ENCODE measurements around the gene TLCD1.

The TLCD1 gene, protein sequence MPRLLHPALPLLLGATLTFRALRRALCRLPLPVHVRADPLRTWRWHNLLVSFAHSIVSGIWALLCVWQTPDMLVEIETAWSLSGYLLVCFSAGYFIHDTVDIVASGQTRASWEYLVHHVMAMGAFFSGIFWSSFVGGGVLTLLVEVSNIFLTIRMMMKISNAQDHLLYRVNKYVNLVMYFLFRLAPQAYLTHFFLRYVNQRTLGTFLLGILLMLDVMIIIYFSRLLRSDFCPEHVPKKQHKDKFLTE

GRCh38 chr17:28726226-28726626 is at the start of gene TLCD1:
TSS of gene TLCD1 (minus strand) at chr17:28726233. CDS start at chr17:28726097, 136 bp downstream.
- peak; percentile 64 for DNase-seq (ENCODE audit: low read depth)

- no peak for DNase-seq (ENCODE audit: low read depth)
Observed at GRCh38 chr17:28774206-28774605, 48.2 kb upstream of the TLCD1 start.

DNA sequence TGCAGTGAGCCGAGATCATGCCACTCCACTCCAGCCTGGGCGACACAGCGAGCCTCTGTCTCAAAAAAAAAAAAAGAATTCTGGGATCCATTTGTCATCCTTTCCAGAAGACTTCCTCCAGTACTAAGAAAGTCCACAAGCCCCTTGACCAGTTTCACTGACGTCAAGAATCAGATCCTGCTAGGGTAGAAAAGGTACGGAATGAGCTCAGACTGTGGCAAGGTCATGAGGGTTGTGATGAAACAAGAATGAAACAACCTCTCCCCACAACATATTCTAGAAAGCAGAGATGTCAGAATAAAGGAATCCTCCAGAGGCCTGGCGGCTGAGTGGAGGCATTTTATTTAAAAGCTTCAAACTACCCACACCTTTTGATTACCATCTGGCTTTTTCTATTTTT is 47.7 kb upstream of the TLCD1 start:
- DNase-seq (ENCODE audit: low read depth), result no peak

GRCh38 chr17:28765038-28765437 is 39.0 kb upstream of the TLCD1 start:
- no peak for DNase-seq (ENCODE audit: low read depth)

GRCh38 chr17:28763804-28764266 is 37.8 kb upstream of the TLCD1 start:
- peak; percentile 66 for DNase-seq (ENCODE audit: low read depth)

DNA sequence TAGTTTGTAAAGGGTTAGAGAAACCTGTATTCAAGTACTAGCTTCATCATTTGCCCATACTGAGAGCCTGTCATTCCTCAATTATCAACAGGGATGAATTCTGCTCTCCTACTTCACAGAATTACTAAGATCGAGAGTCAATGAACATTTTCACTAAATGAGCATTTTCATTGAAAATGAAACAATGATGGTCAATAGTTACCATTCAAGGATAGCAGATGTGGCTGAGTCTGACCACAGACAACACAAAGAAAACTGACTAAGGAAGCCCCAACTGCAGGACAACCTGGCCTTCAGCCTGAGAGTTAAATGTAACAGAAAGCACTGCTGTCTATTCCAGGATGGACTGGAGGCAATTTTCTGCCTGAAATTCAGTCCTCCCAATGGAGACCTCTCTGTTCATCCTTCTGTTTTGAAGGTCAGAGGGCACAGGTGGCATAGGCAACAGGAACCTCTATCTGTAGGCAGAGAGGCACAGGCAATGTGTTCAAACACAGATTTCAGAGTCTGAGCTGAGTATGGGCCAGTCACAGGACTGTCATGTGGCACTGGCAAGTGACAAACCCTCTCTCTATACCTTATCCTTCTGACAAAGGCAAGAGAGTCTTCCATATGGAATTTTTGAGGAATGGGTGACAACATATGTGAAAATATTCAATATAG is 37.2 kb upstream of the TLCD1 start:
- DNase-seq (ENCODE audit: low read depth), result no peak

- DNase-seq (ENCODE audit: low read depth), result no peak
Observed at GRCh38 chr17:28760601-28761562, 34.8 kb upstream of the TLCD1 start.

GRCh38 chr17:28759256-28759865 is 33.3 kb upstream of the TLCD1 start:
- no peak for DNase-seq (ENCODE audit: low read depth)

- no peak for DNase-seq (ENCODE audit: low read depth)
Observed at GRCh38 chr17:28758411-28759121, 32.5 kb upstream of the TLCD1 start.

- DNase-seq (ENCODE audit: low read depth), result no peak
Observed at GRCh38 chr17:28756049-28756804, 30.2 kb upstream of the TLCD1 start.

DNA sequence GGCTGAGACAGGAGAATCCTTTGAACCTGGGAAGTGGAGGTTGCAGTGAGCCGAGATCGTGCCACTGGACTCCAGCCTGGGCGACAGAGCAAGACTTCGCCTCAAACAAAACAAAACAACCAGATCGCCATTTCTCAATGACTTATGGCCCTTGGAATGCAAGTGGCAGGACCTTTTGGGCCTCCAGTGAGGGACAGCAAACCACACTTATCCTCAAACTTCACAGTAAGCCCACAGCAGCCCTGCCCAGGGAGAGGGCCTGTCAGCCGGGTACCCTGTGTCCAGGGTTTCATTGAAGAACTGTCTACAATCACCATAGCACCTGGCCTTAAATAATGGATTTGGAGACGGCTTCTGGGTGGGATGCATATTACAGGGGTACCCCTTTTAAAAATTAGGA is 29.5 kb upstream of the TLCD1 start:
- DNase-seq (ENCODE audit: low read depth), result no peak

GRCh38 chr17:28751600-28752366 is 25.8 kb upstream of the TLCD1 start:
- no peak for DNase-seq (ENCODE audit: low read depth)

DNA sequence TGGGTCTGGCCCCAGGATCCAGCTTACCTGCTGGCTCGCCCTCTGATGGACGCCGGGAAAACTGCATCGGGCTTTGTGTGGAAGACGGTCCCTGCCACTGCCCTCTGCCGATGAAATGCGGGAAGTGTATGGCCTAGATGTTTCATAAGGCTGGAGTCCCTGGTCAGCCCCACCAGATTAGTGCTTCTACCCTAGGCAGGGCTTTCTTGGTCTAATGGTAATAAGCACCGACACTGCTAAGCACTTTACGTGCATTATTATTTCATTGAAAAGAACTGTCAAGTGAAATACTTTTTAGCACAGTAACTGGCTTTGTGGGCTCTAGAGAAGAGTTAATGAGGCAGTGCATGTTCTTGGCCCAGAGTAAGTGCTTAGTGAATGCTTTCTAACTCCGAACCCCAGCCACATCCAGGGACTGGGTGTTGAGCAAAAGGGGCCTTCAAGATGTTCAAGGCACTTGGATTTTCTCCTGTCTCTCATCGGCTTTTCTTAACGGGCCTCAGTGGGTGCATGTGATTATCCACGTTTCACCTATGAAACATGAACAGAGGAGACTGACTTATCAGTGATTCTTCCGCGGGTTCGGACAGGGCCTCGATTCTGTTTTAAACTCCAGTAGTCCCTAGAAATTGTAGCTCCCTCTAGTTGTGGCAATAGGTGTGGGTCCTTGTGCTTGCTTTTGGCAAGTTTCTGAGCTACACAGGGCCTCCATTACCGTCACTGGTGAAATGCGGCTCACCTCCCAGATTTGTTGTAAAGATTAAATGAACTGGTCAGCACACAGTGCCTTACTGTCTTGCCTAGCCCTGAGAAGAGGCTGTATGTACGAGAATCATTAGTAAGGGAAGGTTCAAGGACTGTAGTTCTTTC is 24.4 kb upstream of the TLCD1 start:
- peak; percentile 79 for DNase-seq (ENCODE audit: low read depth)

GRCh38 chr17:28749516-28750177 is 23.6 kb upstream of the TLCD1 start:
- no peak for DNase-seq (ENCODE audit: low read depth)

GRCh38 chr17:28748852-28749515 is 23.0 kb upstream of the TLCD1 start:
- DNase-seq (ENCODE audit: low read depth), result no peak

DNA sequence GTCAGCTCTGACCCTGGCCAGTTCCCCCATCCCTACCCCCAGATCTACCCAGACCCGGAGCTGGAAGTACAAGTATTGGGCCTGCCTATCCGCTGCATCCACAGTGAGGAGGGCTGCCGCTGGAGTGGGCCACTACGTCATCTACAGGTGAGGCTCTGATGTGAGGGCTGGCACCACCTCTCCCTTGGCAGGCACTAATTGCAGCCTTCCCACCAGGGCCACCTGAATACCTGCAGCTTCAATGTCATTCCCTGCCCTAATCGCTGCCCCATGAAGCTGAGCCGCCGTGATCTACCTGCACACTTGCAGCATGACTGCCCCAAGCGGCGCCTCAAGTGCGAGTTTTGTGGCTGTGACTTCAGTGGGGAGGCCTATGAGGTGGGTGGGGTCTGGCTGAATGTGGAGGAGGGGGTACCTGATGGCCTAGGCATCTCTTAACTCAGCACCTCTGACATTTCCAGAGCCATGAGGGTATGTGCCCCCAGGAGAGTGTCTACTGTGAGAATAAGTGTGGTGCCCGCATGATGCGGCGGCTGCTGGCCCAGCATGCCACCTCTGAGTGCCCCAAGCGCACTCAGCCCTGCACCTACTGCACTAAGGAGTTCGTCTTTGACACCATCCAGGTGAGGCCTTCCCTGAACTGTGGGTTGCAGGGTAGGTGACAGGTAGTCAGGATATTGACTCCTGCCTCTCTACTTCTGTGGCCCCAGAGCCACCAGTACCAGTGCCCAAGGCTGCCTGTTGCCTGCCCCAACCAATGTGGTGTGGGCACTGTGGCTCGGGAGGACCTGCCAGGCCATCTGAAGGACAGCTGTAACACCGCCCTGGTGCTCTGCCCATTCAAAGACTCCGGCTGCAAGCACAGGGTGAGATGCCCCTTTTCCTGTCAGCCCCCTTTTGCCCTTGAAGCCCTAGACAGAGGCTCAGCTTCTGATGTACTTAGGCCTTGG is 22.0 kb upstream of the TLCD1 start:
- no peak for DNase-seq (ENCODE audit: low read depth)
